COLO668 (cell line): ENCODE data around the gene VIL1.
A peak's percentile ranks its signal among the peaks of the same experiment; 100 is the strongest.

Source experiments
- DNase-seq: peaks from one replicate; lab custom pipeline; 2025; ENCODE audit not compliant: unreplicated experiment; lab: John Stamatoyannopoulos, UW

Gene VIL1

DNA sequence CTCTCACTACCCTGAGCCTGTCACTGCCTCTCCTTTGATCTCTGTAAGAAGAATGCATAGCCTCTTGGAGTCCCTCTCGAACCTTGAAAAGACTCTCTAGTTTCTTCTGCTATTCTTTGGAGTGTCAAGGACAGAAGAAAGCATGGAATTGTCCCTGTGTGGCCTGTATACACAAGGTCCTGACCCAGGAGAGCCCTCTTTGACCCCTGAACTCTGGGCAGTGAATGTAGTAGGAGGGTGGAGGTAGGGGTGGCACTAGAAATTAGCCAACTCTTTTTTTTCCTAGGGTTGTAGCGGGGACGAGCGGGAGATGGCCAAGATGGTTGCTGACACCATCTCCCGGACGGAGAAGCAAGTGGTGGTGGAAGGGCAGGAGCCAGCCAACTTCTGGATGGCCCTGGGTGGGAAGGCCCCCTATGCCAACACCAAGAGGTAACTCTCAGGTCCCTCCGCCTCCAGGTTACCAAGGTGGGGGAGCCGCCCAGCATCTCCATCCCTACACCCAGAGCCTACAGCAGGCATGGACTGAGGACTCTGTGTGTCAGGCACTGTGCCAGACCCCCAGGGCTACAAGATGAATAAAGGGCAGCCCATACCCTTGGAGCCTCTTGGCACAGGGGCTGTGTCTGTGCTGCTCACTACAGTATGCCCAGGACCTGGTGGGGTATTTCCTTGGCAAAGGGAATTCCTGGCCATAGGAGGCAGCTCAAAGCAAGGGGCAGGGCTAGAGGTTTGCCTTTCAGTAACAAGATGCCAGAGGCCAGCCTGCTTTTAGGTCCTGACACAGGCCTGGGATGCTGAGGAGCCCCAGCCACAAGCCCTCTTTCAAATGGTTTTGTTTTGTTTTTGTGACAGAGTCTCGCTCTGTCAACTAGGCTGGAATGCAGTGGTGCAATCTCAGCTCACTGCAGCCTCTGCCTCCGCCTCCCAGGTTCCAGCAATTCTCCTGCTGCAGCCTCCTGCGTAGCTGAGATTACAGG, 16.4 kb downstream of the VIL1 start:
- DNase-seq = no peak

GRCh38 chr2:218436992-218437391, 18.1 kb downstream of the VIL1 start:
- no peak for DNase-seq

DNA sequence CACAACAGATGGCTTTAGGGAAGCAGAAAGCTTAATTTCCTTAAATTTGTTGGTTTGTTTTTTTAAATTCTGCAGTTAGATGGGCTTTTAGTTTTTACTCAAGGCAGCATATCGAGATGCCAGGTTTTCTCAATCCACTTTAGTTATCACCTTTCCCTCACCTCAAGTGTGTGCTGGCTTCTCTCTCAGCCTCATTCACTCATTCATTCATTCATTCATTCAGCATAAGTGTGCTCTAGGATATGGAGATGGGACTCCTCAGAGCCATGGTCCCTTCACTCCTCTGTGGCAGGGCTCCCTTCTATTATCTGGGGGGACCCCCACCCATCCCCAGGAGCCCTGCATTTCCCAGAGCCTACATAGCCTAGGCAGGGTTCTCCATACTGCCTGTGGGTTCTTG, 19.0 kb downstream of the VIL1 start:
- no peak for DNase-seq

- no peak for DNase-seq
These were observed 19.7 kb downstream of the VIL1 start for GRCh38 chr2:218438596-218438995.

DNA sequence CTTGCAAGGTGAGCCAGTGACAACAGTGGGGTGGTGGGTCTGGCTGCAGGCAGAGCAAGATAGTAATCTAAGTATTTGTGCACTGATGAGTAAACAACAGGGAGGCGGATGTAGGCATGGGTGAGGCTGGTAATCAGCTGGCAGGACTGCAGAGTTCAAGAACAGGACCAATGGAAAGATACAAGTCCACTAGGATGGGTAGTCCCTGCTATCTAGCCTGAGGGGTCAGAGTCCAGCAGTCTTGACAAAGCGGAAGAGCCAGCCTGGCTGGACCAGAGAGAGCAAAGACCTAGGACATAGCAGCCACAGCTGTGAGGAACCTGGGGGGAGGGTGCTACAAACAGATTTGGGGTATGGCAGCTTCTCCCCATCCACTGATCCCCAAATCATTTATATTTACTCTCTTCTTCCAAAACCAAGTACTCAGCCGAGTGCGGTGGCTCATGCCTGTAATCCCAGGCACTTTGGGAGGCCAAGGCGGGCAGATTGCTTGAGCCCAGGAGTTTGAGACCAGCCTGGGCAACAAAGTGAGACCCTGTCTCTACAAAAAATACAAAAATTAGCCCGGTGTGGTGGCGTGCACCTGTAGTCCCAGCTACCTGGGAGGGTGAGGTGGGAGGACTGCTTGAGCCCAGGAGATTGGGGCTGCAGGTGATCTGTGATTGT, 25.9 kb downstream of the VIL1 start:
- DNase-seq = no peak

GRCh38 chr2:218445602-218446001, 26.7 kb downstream of the VIL1 start:
- DNase-seq = no peak

- no peak for DNase-seq
These were observed 27.6 kb downstream of the VIL1 start for GRCh38 chr2:218446547-218446946.

- DNase-seq = no peak
These were observed 28.1 kb downstream of the VIL1 start for GRCh38 chr2:218447072-218447471.

DNA sequence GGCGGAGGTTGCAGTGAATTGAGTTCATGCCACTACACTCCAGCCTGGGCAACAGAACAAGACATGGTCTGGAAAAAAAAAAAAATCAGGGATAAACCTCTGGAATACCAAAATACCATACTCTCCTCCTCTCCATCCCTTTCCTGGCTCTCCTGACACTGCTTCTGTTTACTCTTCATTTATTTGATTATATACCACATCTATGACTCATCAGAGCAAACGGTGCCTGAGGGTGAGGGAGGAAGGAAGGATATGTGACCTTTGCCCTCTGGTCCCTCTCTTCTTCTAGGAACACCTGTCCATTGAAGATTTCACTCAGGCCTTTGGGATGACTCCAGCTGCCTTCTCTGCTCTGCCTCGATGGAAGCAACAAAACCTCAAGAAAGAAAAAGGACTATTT, 30.0 kb downstream of the VIL1 start:
- DNase-seq = peak; percentile 57

DNA sequence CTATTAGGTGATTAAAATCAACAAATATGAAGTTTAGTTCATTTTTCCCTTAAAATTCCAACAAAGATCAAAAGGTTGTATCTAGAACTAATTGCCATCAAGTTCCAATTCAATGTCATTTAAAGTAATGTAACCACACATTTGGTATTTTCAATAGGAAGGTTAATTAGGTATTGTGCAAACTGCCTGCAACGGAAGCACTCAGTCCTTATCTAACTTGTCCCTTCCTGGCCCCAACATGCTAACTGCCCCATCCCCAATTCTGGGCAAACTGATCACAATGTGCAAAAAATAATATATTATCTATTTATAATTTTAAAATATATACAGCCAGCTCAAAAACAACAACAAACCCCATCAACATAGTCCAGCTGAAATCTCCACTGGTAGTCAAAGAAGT, 33.2 kb downstream of the VIL1 start:
- no peak for DNase-seq

DNA sequence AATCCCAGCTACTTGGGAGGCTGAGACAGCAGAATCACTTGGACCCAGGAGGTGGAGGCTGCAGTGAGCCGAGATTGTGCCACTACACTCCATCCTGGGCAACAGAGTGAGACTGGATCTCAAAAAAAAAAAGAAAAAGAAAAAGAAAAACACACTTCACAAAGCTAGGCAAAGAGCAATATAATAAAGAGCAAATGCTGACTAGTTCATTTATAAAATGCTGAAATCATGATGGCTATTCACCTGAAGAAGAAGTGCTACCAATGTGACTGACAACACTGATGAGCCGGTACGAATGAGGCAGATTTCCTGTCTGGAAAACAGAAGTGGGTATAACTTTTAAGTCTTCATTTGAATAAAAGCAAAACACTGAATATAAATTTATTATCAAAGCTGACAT, 37.9 kb downstream of the VIL1 start:
- DNase-seq = no peak

GRCh38 chr2:218458598-218458997, 39.7 kb downstream of the VIL1 start:
- DNase-seq = no peak

GRCh38 chr2:218465987-218466633, 47.2 kb downstream of the VIL1 start:
- no peak for DNase-seq

DNA sequence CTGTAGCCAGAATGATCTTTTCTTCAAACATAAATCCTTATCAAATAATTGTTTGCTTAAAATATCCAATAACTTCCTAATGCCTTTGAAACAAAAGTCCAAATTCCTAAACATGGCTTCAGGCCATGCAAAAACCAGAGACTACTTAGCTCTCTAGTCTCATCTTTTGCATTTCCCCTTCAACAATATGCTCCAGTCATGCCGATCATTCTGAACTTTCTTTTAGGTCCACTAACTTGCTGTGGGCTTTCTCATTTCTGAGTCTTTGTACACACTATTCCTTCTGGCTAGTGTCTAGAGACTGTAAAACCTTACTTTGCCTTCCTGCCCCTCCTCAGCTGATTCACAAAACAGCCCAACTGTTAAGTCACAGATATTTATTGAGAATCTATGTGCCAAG, 51.5 kb downstream of the VIL1 start:
- no peak for DNase-seq

GRCh38 chr2:218471036-218471435, 52.1 kb downstream of the VIL1 start:
- no peak for DNase-seq

DNA sequence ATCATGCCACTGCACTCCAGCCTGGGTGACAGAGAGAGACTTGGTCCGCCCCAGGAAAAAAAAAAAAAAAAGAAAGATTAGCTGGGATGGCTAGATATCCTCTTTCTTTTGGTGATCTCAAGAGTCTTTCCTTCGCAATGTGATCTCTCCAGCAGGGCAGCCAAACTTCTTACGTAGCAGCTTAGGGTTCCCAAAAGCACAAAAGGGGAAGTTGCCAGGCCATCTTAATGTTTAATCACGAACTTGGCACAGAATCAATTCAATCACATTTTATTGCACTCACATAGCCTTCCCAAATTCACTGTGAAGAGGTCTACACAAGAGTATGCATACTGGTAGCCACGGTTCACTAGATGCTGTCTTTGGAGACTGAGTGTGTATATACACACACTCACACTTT, 53.1 kb downstream of the VIL1 start:
- no peak for DNase-seq

DNA sequence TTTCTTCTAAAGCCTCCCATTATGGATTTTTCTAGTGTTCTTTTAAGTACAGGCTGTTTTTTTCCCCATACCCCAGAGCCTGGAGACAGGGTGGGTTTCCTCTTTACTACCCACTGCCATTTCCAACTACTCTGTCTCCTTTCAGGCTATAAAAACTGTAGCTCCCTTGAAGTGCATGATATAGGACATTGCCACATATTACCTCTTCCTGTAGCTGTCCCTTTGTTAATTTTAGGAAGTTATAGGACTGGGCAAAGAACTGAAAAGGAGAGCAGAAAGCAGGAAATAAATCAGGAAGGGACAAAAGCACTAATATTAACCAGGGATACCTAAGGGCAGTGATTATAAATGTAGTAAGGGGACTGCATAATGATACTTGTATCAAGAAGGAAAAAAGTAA, 54.1 kb downstream of the VIL1 start:
- DNase-seq = no peak

DNA sequence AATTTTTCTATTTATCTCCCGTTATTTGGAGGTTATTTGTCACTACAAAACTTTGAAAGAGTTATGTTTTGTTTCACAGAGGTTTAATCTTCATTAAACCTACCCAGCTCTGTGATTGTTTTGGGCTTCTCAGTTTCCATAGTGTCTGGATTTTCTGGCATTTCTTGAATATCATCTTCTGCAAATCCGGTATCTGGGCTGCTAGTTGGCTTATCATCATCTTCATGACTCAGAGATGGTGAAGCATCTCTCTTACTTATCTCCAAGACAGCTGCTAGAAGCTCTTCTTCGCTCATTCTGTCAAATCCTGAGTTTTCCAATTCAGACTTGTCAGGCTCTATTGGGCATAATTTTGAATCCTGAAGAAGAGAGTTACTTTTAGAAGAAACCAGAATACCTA, 55.6 kb downstream of the VIL1 start:
- no peak for DNase-seq

DNA sequence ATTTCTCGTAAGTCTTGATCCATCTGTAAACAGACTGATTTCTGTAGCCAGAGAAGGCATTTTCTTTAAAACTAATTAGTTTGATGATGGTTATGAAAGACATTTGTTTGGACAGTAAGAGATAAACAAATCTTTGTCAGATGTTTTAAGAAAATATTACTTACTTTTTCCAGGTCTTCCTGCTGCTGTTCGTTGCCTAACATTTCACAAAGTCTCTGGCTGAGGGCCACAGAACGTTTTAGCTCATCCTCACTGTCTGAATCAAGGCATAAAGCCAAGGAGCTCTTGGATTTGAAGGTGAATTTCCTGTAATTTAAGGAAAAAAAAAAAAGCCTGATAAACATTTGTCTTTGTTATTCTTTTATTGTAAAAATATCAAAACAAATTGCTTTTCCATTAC, 57.8 kb downstream of the VIL1 start:
- no peak for DNase-seq

GRCh38 chr2:218477247-218477646, 58.3 kb downstream of the VIL1 start:
- no peak for DNase-seq

- DNase-seq = no peak
These were observed 59.6 kb downstream of the VIL1 start for GRCh38 chr2:218478544-218478943.

DNA sequence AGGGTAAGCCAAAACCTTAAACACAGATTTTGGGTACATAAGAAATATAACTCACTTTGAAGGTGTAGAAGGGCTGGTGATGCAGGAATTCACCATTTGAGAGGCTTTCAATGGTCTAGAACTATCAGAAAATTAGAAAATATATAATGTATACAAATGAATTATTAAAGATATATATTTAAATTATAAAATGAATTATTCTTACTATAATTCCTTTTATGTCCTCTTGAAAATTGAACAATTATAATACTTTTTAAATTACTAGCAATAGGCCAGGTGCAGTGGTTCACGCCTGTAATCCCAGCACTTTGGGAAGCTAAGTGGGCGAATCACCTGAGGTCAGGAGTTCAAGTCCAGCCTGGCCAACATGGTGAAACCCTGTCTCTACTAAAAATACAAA, 60.7 kb downstream of the VIL1 start:
- DNase-seq = no peak
